Measurements from ENCODE around the gene FAM83D.

Gene FAM83D

DNA sequence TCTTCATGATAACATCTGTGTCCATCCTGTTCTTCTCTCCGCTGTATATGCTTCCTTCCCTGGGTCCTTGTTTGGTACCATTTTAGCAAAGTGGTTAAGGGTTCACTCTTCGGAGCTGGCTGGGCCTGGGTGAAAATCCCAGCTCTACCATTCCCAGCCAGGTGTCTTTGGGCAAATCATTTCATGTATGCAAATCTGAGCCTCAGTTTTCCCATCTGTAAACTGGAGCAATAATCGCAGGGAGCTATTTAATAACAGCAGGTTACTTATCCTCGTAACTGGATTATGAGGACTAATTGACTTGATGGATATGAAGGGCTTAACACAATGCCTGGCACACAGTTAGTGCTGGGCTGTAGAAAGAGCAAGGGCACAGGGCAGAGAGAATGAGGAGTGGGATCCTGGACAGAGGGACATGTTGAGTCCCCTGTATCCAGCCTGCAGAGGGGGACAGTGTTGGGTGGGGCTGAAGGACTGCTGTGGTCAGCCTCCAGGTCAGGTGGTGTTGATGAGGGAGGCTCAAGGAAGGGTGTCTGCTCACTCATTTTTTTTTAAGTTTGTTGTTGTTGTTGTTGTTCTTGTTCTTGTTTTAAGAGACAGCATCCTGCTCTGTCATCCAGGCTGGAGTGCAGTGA is 44.3 kb upstream of the FAM83D start:
- Histone ChIP-seq H3K4ac (ENCODE audit: low read length) (no peak overlapping the region), H4K8ac (ENCODE audit: low read depth, low read length) (no peak overlapping the region), H2BK120ac (ENCODE audit: low read depth, low read length) (no peak overlapping the region), H3K27me3 (ENCODE audit: control insufficient read depth in 3 of 3, insufficient read depth in 3 of 3, low read depth in 1 of 3, low read length in 3 of 3) (peaks cover 0 to 2% (median 0%) of the 10 kb centered on the region in 3 experiments), H2AFZ (ENCODE audit: low read length) (no peak overlapping the region), H3K23ac (ENCODE audit: low read depth, low read length, poor library complexity) (no peak overlapping the region), H2AK5ac (ENCODE audit: low read depth, low read length) (no peak overlapping the region), H3K9me3 (replicated peaks in 1 of 2; ENCODE audit: control insufficient read depth in 2 of 2, insufficient read depth in 1 of 2, low read depth in 1 of 2, low read length in 2 of 2) (no peaks in the 10 kb centered on the region), H3K18ac (ENCODE audit: low read length) (no peak overlapping the region), H4K91ac (ENCODE audit: low read depth, low read length, poor library complexity) (no peak overlapping the region), H3K4me1 (ENCODE audit: control insufficient read depth in 2 of 2, insufficient read depth in 1 of 2, low read depth in 1 of 2, low read length in 2 of 2) (no peaks in the 10 kb centered on the region), H3K4me3 (ENCODE audit: low read length in 2 of 2) (no peak overlapping the region), H2BK5ac (ENCODE audit: low read length) (no peak overlapping the region), H3K9ac (ENCODE audit: low read depth, low read length, poor library complexity) (no peak overlapping the region), H3K27ac (replicated peaks; ENCODE audit: low read length) (no peak overlapping the region), H2BK15ac (ENCODE audit: low read length) (no peak overlapping the region), H3K14ac (ENCODE audit: low read length) (no peak overlapping the region), H3K36me3 (replicated peaks in 1 of 2; ENCODE audit: control insufficient read depth in 2 of 2, insufficient read depth in 2 of 2, low read length in 2 of 2) (no peaks in the 10 kb centered on the region), H3K4me2 (ENCODE audit: insufficient read depth, low read length, poor library complexity, severe bottlenecking) (no peak overlapping the region), H3K79me1 (ENCODE audit: low read depth, low read length) (no peaks in the 10 kb centered on the region), H2BK12ac (ENCODE audit: low read length) (no peak overlapping the region)
- DNase-seq (ENCODE audit: low spot score): no peak
- WGBS, 2 donors (ENCODE audit: extremely low coverage in 2 of 2, insufficient read length in 2 of 2, insufficient replicate concordance in 1 of 2): no CpG with 5 or more reads among the region's 4 CpGs

DNA sequence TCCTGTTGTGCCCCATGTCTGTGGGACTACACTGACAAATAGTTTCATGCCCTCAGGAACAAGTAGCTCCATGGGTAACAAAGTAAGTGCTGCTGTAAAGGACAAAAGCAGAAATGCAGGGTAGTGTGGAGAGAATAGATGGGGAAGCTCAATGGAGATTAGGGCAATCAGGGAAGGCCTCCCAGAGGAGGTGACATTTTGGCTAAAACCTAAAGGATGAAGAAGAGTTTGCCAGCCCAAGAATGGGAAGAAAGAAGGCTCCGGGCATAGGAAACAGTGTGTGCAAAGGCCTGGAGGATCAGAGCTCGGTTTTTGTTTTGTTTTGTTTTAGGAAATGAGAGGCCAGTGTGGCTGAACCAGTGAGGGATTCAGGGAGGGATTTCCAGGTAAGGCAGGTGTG is 43.6 kb upstream of the FAM83D start:
- Histone ChIP-seq H3K79me1 (ENCODE audit: low read depth, low read length) (no peaks in the 10 kb centered on the region), H3K27ac (replicated peaks; ENCODE audit: low read length) (no peak overlapping the region), H3K9ac (ENCODE audit: low read depth, low read length, poor library complexity) (no peak overlapping the region), H3K4me1 (ENCODE audit: control insufficient read depth in 2 of 2, insufficient read depth in 1 of 2, low read depth in 1 of 2, low read length in 2 of 2) (no peaks in the 10 kb centered on the region), H2AFZ (ENCODE audit: low read length) (no peak overlapping the region), H2AK5ac (ENCODE audit: low read depth, low read length) (no peak overlapping the region), H3K4me3 (ENCODE audit: low read length in 2 of 2) (no peak overlapping the region), H3K9me3 (replicated peaks in 1 of 2; ENCODE audit: control insufficient read depth in 2 of 2, insufficient read depth in 1 of 2, low read depth in 1 of 2, low read length in 2 of 2) (no peaks in the 10 kb centered on the region), H3K4ac (ENCODE audit: low read length) (no peak overlapping the region), H4K91ac (ENCODE audit: low read depth, low read length, poor library complexity) (no peak overlapping the region), H3K14ac (ENCODE audit: low read length) (no peak overlapping the region), H3K36me3 (replicated peaks in 1 of 2; ENCODE audit: control insufficient read depth in 2 of 2, insufficient read depth in 2 of 2, low read length in 2 of 2) (no peaks in the 10 kb centered on the region), H3K23ac (ENCODE audit: low read depth, low read length, poor library complexity) (no peak overlapping the region), H4K8ac (ENCODE audit: low read depth, low read length) (no peak overlapping the region), H2BK12ac (ENCODE audit: low read length) (no peak overlapping the region), H3K27me3 (ENCODE audit: control insufficient read depth in 3 of 3, insufficient read depth in 3 of 3, low read depth in 1 of 3, low read length in 3 of 3) (peaks cover 0 to 2% (median 0%) of the 10 kb centered on the region in 3 experiments), H2BK5ac (ENCODE audit: low read length) (no peak overlapping the region), H2BK120ac (ENCODE audit: low read depth, low read length) (no peak overlapping the region), H3K4me2 (ENCODE audit: insufficient read depth, low read length, poor library complexity, severe bottlenecking) (no peak overlapping the region), H2BK15ac (ENCODE audit: low read length) (no peak overlapping the region), H3K18ac (ENCODE audit: low read length) (no peak overlapping the region)
- WGBS, 2 donors (ENCODE audit: extremely low coverage in 2 of 2, insufficient read length in 2 of 2, insufficient replicate concordance in 1 of 2): no CpG with 5 or more reads among the region's 2 CpGs
- no peak for DNase-seq (ENCODE audit: low spot score)

DNA sequence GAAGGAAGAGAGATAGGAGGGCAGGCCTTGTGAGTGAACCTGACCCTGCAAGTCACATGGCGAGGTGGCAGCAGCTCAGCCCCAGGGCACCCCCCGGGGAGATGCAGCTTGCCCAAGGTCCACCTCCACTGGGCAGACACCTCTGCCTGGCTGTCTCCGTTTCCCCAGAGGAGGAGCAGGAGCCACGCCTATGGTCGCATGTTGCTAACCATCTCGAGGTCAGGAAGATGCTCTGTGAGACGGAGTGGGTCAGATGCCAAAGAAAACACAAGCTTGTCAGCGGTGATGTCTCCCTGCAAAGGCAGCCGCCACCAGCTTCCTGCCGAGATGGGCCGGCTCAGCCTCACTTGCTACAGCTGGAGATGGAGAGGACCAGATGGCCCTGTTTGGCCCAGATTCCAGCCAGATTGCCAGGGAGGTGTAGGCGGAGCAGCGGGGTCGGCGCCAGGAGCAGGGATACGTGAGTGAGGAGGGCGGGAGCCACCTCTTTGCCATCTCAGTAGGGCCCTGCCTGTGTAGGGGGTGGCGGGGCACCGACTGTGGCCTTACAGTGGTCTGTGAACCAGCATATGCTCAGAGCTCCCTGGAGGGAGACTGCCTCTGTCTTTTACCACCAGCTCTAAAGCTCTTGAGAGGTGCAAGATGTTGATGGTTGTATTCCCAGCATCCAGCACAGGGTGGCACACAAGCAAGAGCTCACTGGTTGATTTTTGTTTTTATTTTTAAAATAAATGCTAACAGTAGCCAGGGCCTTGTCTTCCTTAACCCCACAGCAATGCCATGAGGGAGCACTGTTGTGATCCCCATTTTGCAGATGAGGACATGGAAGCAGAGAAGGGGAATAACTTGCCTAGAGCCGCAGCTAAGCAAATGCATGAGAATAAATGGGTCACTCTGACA is 42.9 kb upstream of the FAM83D start:
- Histone ChIP-seq H3K79me1 (ENCODE audit: low read depth, low read length) (no peaks in the 10 kb centered on the region), H3K4ac (ENCODE audit: low read length) (no peak overlapping the region), H2BK120ac (ENCODE audit: low read depth, low read length) (no peak overlapping the region), H3K18ac (ENCODE audit: low read length) (no peak overlapping the region), H3K9ac (ENCODE audit: low read depth, low read length, poor library complexity) (no peak overlapping the region), H3K4me3 (ENCODE audit: low read length in 2 of 2) (peak overlapping the region in 1 of 2 donors; percentile 42), H3K9me3 (replicated peaks in 1 of 2; ENCODE audit: control insufficient read depth in 2 of 2, insufficient read depth in 1 of 2, low read depth in 1 of 2, low read length in 2 of 2) (no peaks in the 10 kb centered on the region), H3K14ac (ENCODE audit: low read length) (no peak overlapping the region), H3K27me3 (ENCODE audit: control insufficient read depth in 3 of 3, insufficient read depth in 3 of 3, low read depth in 1 of 3, low read length in 3 of 3) (peaks cover 0 to 2% (median 0%) of the 10 kb centered on the region in 3 experiments), H3K36me3 (replicated peaks in 1 of 2; ENCODE audit: control insufficient read depth in 2 of 2, insufficient read depth in 2 of 2, low read length in 2 of 2) (no peaks in the 10 kb centered on the region), H3K27ac (replicated peaks; ENCODE audit: low read length) (no peak overlapping the region), H3K4me1 (ENCODE audit: control insufficient read depth in 2 of 2, insufficient read depth in 1 of 2, low read depth in 1 of 2, low read length in 2 of 2) (no peaks in the 10 kb centered on the region), H3K4me2 (ENCODE audit: insufficient read depth, low read length, poor library complexity, severe bottlenecking) (no peak overlapping the region), H4K91ac (ENCODE audit: low read depth, low read length, poor library complexity) (no peak overlapping the region), H2AFZ (ENCODE audit: low read length) (no peak overlapping the region), H2AK5ac (ENCODE audit: low read depth, low read length) (no peak overlapping the region), H2BK12ac (ENCODE audit: low read length) (no peak overlapping the region), H2BK5ac (ENCODE audit: low read length) (no peak overlapping the region), H3K23ac (ENCODE audit: low read depth, low read length, poor library complexity) (no peak overlapping the region), H4K8ac (ENCODE audit: low read depth, low read length) (no peak overlapping the region), H2BK15ac (ENCODE audit: low read length) (no peak overlapping the region)
- no CpG with 5 or more reads among the region's 20 CpGs for WGBS, 2 donors (ENCODE audit: extremely low coverage in 2 of 2, insufficient read length in 2 of 2, insufficient replicate concordance in 1 of 2)
- no peak for DNase-seq (ENCODE audit: low spot score)

DNA sequence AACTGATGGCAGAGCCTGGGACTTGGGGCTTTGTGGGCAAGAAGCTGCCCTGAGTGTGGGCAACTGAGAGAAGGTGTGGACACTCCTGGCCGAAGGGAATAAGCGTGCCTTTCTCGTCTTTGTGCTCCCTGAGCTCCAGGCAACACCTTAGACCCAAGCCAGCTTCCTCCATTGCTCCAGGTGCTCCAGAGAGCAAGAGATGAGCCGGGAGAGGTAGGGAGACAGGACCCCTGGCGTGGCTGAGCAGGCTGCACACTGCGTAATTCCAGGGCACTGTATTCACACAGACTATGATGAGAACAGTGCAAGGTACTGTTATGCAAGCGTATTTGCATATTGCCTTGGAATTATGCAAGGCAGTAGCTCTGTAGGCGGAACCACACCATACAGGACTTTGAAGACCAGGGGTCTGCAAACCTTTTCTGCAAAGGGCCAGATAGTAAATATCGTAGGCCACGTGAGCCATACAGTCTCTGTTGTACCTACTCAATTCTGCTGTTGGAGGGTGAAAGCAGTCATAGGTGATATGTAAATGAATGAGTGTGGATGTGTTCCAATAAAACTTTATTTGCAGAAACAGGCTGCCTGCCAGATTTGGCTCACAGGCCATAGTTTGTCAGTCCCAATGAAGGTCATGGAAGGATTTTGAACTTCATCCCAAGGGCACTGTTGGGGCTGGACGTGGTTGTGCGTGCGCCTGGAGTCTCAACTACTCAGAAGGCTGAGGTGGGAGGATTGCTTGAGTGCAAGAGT is 42.1 kb upstream of the FAM83D start:
- Histone ChIP-seq H3K27ac (replicated peaks; ENCODE audit: low read length) (peak overlapping the region; percentile 9), H3K4me1 (ENCODE audit: control insufficient read depth in 2 of 2, insufficient read depth in 1 of 2, low read depth in 1 of 2, low read length in 2 of 2) (no peaks in the 10 kb centered on the region), H3K9ac (ENCODE audit: low read depth, low read length, poor library complexity) (no peak overlapping the region), H3K23ac (ENCODE audit: low read depth, low read length, poor library complexity) (no peak overlapping the region), H3K4ac (ENCODE audit: low read length) (no peak overlapping the region), H4K91ac (ENCODE audit: low read depth, low read length, poor library complexity) (no peak overlapping the region), H2BK120ac (ENCODE audit: low read depth, low read length) (no peak overlapping the region), H3K9me3 (replicated peaks in 1 of 2; ENCODE audit: control insufficient read depth in 2 of 2, insufficient read depth in 1 of 2, low read depth in 1 of 2, low read length in 2 of 2) (no peaks in the 10 kb centered on the region), H3K36me3 (replicated peaks in 1 of 2; ENCODE audit: control insufficient read depth in 2 of 2, insufficient read depth in 2 of 2, low read length in 2 of 2) (no peaks in the 10 kb centered on the region), H2AK5ac (ENCODE audit: low read depth, low read length) (no peak overlapping the region), H3K14ac (ENCODE audit: low read length) (no peak overlapping the region), H2AFZ (ENCODE audit: low read length) (no peak overlapping the region), H3K18ac (ENCODE audit: low read length) (no peak overlapping the region), H3K27me3 (ENCODE audit: control insufficient read depth in 3 of 3, insufficient read depth in 3 of 3, low read depth in 1 of 3, low read length in 3 of 3) (peaks cover 0 to under 1% (median 0%) of the 10 kb centered on the region in 3 experiments), H3K4me3 (ENCODE audit: low read length in 2 of 2) (peak overlapping the region in 1 of 2 donors; percentile 42), H3K4me2 (ENCODE audit: insufficient read depth, low read length, poor library complexity, severe bottlenecking) (no peak overlapping the region), H4K8ac (ENCODE audit: low read depth, low read length) (no peak overlapping the region), H2BK15ac (ENCODE audit: low read length) (no peak overlapping the region), H2BK12ac (ENCODE audit: low read length) (no peak overlapping the region), H3K79me1 (ENCODE audit: low read depth, low read length) (no peaks in the 10 kb centered on the region), H2BK5ac (ENCODE audit: low read length) (no peak overlapping the region)
- WGBS, 2 donors (ENCODE audit: extremely low coverage in 2 of 2, insufficient read length in 2 of 2, insufficient replicate concordance in 1 of 2): no CpG with 5 or more reads among the region's 13 CpGs
- DNase-seq (ENCODE audit: low spot score): no peak
